ENCODE data around the gene IL1RAPL1.

IL1RAPL1 gene

GRCh38 chrX:28599957-28600356 lies 12.7 kb downstream of the IL1RAPL1 start:
- Histone ChIP-seq H3K27me3 (replicated peaks) (no peaks in the 10 kb centered on the region), H3K4me3 (ENCODE audit: low read depth, low read length) (no peak overlapping the region), H3K27ac (no peak overlapping the region), H3K36me3 (replicated peaks) (no peaks in the 10 kb centered on the region)
- TF ChIP-seq, protein P1, sequence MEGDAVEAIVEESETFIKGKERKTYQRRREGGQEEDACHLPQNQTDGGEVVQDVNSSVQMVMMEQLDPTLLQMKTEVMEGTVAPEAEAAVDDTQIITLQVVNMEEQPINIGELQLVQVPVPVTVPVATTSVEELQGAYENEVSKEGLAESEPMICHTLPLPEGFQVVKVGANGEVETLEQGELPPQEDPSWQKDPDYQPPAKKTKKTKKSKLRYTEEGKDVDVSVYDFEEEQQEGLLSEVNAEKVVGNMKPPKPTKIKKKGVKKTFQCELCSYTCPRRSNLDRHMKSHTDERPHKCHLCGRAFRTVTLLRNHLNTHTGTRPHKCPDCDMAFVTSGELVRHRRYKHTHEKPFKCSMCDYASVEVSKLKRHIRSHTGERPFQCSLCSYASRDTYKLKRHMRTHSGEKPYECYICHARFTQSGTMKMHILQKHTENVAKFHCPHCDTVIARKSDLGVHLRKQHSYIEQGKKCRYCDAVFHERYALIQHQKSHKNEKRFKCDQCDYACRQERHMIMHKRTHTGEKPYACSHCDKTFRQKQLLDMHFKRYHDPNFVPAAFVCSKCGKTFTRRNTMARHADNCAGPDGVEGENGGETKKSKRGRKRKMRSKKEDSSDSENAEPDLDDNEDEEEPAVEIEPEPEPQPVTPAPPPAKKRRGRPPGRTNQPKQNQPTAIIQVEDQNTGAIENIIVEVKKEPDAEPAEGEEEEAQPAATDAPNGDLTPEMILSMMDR (IDR thresholded peaks at IDR 0.05; ENCODE audit: low read depth, low read length, missing control alignments): no peak
- in situ Hi-C loops (cut with HindIII; ENCODE audit: low pct_ligation_motif_present, low sequenced_read_pairs): no loop called here
- DNase-seq: no peak

DNA sequence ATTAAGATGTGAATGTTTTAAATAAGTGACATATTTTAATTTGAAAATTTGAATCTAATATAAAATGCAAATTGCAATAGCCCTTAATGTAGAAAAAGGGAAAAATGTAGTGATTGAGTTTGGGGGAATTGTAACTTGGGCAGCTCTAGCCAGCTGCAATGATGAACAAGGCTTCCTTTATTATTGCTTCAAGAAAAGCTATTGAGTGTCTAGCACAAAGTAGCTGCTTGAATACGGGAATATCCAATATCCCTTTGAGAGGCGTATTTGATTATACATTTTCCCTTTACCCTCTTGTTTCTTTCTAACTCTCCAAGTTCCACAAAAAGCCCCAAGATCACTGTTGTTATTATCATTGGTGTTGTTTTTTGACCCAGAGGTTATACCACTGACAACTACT lies 21.8 kb downstream of the IL1RAPL1 start:
- in situ Hi-C loops (cut with HindIII; ENCODE audit: low pct_ligation_motif_present, low sequenced_read_pairs): no loop called here
- TF ChIP-seq, protein P1 (IDR thresholded peaks at IDR 0.05; ENCODE audit: low read depth, low read length, missing control alignments): no peak
- Histone ChIP-seq H3K27ac (no peak overlapping the region), H3K36me3 (replicated peaks) (no peaks in the 10 kb centered on the region), H3K27me3 (replicated peaks) (no peaks in the 10 kb centered on the region), H3K4me3 (ENCODE audit: low read depth, low read length) (no peak overlapping the region)
- DNase-seq: no peak

- no peak overlapping the region for H3K27ac ChIP-seq
- no peak overlapping the region for H3K4me3 ChIP-seq (ENCODE audit: low read depth, low read length)
- in situ Hi-C loops (cut with HindIII; ENCODE audit: low pct_ligation_motif_present, low sequenced_read_pairs): no loop called here
- TF ChIP-seq, protein P1 (IDR thresholded peaks at IDR 0.05; ENCODE audit: low read depth, low read length, missing control alignments): no peak
- no peak for DNase-seq
- H3K36me3 ChIP-seq (replicated peaks): no peaks in the 10 kb centered on the region
- no peaks in the 10 kb centered on the region for H3K27me3 ChIP-seq (replicated peaks)
These were observed 22.8 kb downstream of the IL1RAPL1 start for GRCh38 chrX:28609917-28610613.

GRCh38 chrX:28610746-28611145 lies 23.5 kb downstream of the IL1RAPL1 start:
- Histone ChIP-seq H3K27ac (no peak overlapping the region), H3K27me3 (replicated peaks) (no peaks in the 10 kb centered on the region), H3K36me3 (replicated peaks) (no peaks in the 10 kb centered on the region), H3K4me3 (ENCODE audit: low read depth, low read length) (no peak overlapping the region)
- TF ChIP-seq, protein P1 (IDR thresholded peaks at IDR 0.05; ENCODE audit: low read depth, low read length, missing control alignments): no peak
- no peak for DNase-seq
- in situ Hi-C loops (cut with HindIII; ENCODE audit: low pct_ligation_motif_present, low sequenced_read_pairs): no loop called here

- H3K27ac ChIP-seq: no peak overlapping the region
- no peak overlapping the region for H3K4me3 ChIP-seq (ENCODE audit: low read depth, low read length)
- TF ChIP-seq, protein P1 (IDR thresholded peaks at IDR 0.05; ENCODE audit: low read depth, low read length, missing control alignments): no peak
- DNase-seq: no peak
- in situ Hi-C loops (cut with HindIII; ENCODE audit: low pct_ligation_motif_present, low sequenced_read_pairs): no loop called here
- no peaks in the 10 kb centered on the region for H3K36me3 ChIP-seq (replicated peaks)
- no peaks in the 10 kb centered on the region for H3K27me3 ChIP-seq (replicated peaks)
These were observed 26.3 kb downstream of the IL1RAPL1 start for GRCh38 chrX:28613558-28613957.

GRCh38 chrX:28625223-28625622 lies 38.0 kb downstream of the IL1RAPL1 start:
- Histone ChIP-seq H3K27me3 (replicated peaks) (no peaks in the 10 kb centered on the region), H3K27ac (no peak overlapping the region), H3K4me3 (ENCODE audit: low read depth, low read length) (no peak overlapping the region), H3K36me3 (replicated peaks) (no peaks in the 10 kb centered on the region)
- in situ Hi-C loops (cut with HindIII; ENCODE audit: low pct_ligation_motif_present, low sequenced_read_pairs): no loop called here
- TF ChIP-seq, protein P1 (IDR thresholded peaks at IDR 0.05; ENCODE audit: low read depth, low read length, missing control alignments): no peak
- DNase-seq: no peak

Data from brain microvascular endothelial cell (primary cell).